Activated CD8-positive, alpha-beta T cell treated with anti-CD3 and anti-CD28 coated beads, Interleukin-2, amount 10 ng/mL, durations not matched to agents 7 days and 5 days (primary cell): ENCODE data around the gene KIAA1217. TPM values are rescaled to one million over a fixed set of nuclear protein-coding genes. Genes with fewer than 3 reads are reported as not detected.
"Not testable (repeated sequence)": the region's sequence is repeated elsewhere in the genome, so short reads cannot be mapped to it uniquely, and the experiment has no call there.

Source experiments
- ATAC-seq: fragments of 150-1000 bp; cut with Tn5 transposase; one replicate; pipeline ENCODE4 v1.10.0; 2021; ENCODE audit warnings: moderate library complexity
- CTCF ChIA-PET: fragments of 350-600 bp; sonication (Branson Sonifier 250); formaldehyde crosslinking; loops from one replicate; lab custom pipeline; 2021; ENCODE audit warnings: antibody characterized with exemption; lab: Charles Lee
- POLR2A ChIA-PET: fragments of 350-600 bp; sonication (Branson Sonifier 250); formaldehyde crosslinking; loops from one replicate; lab custom pipeline; 2021; ENCODE audit warnings: antibody characterized with exemption; lab: Charles Lee
- DNase-seq: peaks from one replicate; pipeline ENCODE4 v3.0.0-alpha.2; 2020
- H3K27ac Mint-ChIP-seq: one replicate; pipeline ENCODE4 v1.8.0; 2021; ENCODE audit warnings: mild to moderate bottlenecking, mixed read lengths
- H3K27me3 Mint-ChIP-seq: one replicate; pipeline ENCODE4 v1.8.0; 2021; ENCODE audit warnings: low read depth, mixed read lengths
- H3K36me3 Mint-ChIP-seq: one replicate; pipeline ENCODE4 v1.8.0; 2021; ENCODE audit warnings: low read depth, mixed read lengths
- H3K4me1 Mint-ChIP-seq: one replicate; pipeline ENCODE4 v1.8.0; 2021; ENCODE audit warnings: low read depth, mixed read lengths
- H3K4me3 Mint-ChIP-seq: one replicate; pipeline ENCODE4 v1.8.0; 2021; ENCODE audit warnings: mild to moderate bottlenecking, mixed read lengths
- H3K9me3 Mint-ChIP-seq: one replicate; pipeline ENCODE4 v1.8.0; 2022; ENCODE audit warnings: mixed read lengths; ENCODE audit not compliant: insufficient read depth
- total RNA-seq, 2 experiments: library from RNA; stranded (reverse); gene quantifications; one replicate each; pipeline ENCODE4 v1.2.3, GENCODE V29; 2021

The KIAA1217 gene
- total RNA-seq, 2 experiments from 2014 or later, result not detected

DNA sequence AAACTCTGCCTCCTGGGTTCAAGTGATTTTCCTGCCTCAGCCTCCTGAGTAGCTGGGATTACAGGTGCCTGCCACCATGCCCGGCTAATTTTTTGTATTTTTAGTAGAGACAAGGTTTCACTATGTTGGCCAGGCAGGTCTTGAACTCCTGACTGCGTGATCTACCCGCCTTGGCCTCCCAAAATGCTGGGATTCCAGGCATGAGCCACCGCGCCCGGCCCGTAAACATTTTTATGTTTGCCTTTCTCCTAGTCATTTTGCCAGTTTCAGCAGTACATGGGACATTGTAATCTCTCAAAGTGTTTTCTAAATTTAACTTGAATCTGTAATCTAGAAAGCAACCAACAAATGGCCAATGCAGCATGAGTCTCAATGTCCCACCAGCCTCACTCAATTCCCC lies 128.8 kb downstream of the KIAA1217 start:
- POLR2A ChIA-PET, ATAC-seq, DNase-seq, H3K27ac Mint-ChIP-seq, H3K4me3 Mint-ChIP-seq, H3K4me1 Mint-ChIP-seq, H3K36me3 Mint-ChIP-seq, H3K27me3 Mint-ChIP-seq, H3K9me3 Mint-ChIP-seq, CTCF ChIA-PET: not testable (repeated sequence)

- no peak for DNase-seq
- no peak for ATAC-seq
- H3K27me3 Mint-ChIP-seq, result no peaks in the 10 kb centered on the region
- ChIA-PET CTCF (no interaction called here), POLR2A (no interaction called here)
- H3K4me1 Mint-ChIP-seq, result no peaks in the 10 kb centered on the region
- no peak overlapping the region for H3K4me3 Mint-ChIP-seq
- no peaks in the 10 kb centered on the region for H3K9me3 Mint-ChIP-seq
- no peaks in the 10 kb centered on the region for H3K36me3 Mint-ChIP-seq
- H3K27ac Mint-ChIP-seq, result no peak overlapping the region
Measured at GRCh38 chr10:24339387-24339786, 130.4 kb downstream of the KIAA1217 start.

- Mint-ChIP-seq H3K27ac (no peak overlapping the region), H3K4me1 (no peaks in the 10 kb centered on the region), H3K27me3 (no peaks in the 10 kb centered on the region), H3K4me3 (no peak overlapping the region), H3K9me3 (no peaks in the 10 kb centered on the region), H3K36me3 (no peaks in the 10 kb centered on the region)
- ChIA-PET POLR2A (no interaction called here), CTCF (no interaction called here)
- DNase-seq, result no peak
- no peak for ATAC-seq
Measured at GRCh38 chr10:24340446-24340845, 131.5 kb downstream of the KIAA1217 start.

DNA sequence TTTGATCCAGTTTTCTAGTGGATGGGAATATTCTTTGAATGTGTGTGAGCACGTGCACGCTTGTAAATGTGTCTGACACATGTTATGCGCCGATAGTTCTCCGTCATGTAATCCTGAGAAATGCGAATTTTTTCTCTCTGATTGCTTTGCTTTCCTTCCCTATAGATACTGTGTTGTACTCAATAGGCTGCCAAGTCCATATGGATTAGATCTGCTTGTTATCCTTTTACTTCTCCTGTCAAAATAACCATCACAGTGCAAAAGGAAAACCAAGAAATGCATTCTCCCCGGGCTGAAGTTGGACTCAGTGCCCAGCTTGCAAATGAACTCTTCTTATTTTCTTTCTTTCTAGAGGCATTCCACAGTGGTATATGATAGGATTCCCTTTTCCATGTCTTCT lies 131.9 kb downstream of the KIAA1217 start:
- ChIA-PET POLR2A (no interaction called here), CTCF (no interaction called here)
- DNase-seq, result no peak

DNA sequence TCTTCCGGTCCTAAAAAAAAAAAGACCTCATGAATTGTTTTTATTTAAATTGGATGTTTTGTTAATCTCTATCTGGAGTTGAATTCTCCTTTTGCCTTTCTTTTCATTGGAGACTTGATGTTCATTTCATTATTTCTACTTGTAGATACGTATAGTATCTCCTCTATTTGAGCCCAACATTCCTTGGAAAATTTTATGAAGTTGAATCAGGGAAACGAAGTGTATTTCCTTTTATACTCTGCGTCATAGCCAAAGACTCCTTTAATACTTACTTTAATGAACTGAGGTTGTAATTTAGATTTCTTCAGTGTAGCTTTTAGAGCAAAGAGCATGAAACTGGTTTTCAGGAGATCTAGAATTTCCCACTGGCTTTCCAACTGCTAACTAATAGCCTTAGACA lies 132.4 kb downstream of the KIAA1217 start:
- no peaks in the 10 kb centered on the region for H3K4me1 Mint-ChIP-seq
- ChIA-PET CTCF (no interaction called here), POLR2A (no interaction called here)
- H3K4me3 Mint-ChIP-seq, result no peak overlapping the region
- ATAC-seq, result no peak
- no peak for DNase-seq
- no peaks in the 10 kb centered on the region for H3K9me3 Mint-ChIP-seq
- H3K27ac Mint-ChIP-seq, result no peak overlapping the region
- H3K36me3 Mint-ChIP-seq, result no peaks in the 10 kb centered on the region
- no peaks in the 10 kb centered on the region for H3K27me3 Mint-ChIP-seq

More for the DNA sequence above, 131.9 kb downstream of the KIAA1217 start:
- no peaks in the 10 kb centered on the region for H3K27me3 Mint-ChIP-seq
- no peak overlapping the region for H3K4me3 Mint-ChIP-seq
- H3K4me1 Mint-ChIP-seq, result no peaks in the 10 kb centered on the region
- H3K36me3 Mint-ChIP-seq, result no peaks in the 10 kb centered on the region
- no peaks in the 10 kb centered on the region for H3K9me3 Mint-ChIP-seq
- H3K27ac Mint-ChIP-seq, result no peak overlapping the region
- ATAC-seq, result no peak

DNA sequence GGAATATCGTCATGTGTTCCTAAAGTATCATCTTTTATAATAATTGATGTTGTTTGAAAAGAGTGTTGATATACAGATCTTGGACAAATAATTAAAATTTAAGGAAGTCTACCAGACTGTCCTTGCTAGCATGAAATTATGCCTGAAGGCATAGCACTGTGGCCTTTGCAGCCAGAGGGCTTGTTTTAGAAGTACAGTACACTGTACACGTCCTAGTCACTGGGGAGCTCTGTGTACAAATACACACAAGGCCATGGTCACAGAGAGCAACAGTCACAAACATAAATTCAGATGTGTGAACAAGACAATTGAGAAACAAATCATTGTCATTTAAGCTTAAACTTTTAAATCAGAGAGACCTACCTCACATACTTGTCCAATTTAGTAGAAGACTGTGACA lies 133.0 kb downstream of the KIAA1217 start:
- no peaks in the 10 kb centered on the region for H3K27me3 Mint-ChIP-seq
- ChIA-PET CTCF (no interaction called here), POLR2A (no interaction called here)
- DNase-seq (no peak), ATAC-seq (no peak)
- no peaks in the 10 kb centered on the region for H3K4me1 Mint-ChIP-seq
- no peak overlapping the region for H3K4me3 Mint-ChIP-seq
- no peak overlapping the region for H3K27ac Mint-ChIP-seq
- H3K36me3 Mint-ChIP-seq, result no peaks in the 10 kb centered on the region
- no peaks in the 10 kb centered on the region for H3K9me3 Mint-ChIP-seq

DNA sequence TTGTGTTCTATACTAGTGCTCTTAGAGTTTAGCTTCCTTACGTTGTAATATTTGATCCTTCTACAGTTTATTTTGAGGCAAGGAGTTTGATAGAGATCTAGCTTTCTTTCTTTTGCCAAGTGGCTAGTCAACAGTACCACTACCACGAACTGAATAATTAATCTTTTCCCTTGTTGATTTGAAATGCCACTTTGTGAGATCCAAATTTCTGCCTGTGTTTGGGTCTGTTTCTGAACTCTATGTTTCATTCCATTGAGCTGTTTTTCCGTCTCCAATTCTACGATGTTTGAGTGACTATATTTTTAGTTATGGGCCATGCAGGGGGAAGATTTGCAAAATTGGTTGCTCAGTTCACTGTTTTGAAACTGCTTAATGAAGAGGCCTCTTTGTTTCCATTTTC lies 134.7 kb downstream of the KIAA1217 start:
- POLR2A ChIA-PET, result no interaction called here
- CTCF ChIA-PET, result no interaction called here
- H3K36me3 Mint-ChIP-seq, result no peaks in the 10 kb centered on the region
- no peaks in the 10 kb centered on the region for H3K27me3 Mint-ChIP-seq
- ATAC-seq, result no peak
- H3K4me3 Mint-ChIP-seq, result no peak overlapping the region
- H3K9me3 Mint-ChIP-seq, result no peaks in the 10 kb centered on the region
- no peaks in the 10 kb centered on the region for H3K4me1 Mint-ChIP-seq
- no peak overlapping the region for H3K27ac Mint-ChIP-seq
- DNase-seq, result no peak

GRCh38 chr10:24344279-24344678 lies 135.3 kb downstream of the KIAA1217 start:
- Mint-ChIP-seq H3K27me3 (no peaks in the 10 kb centered on the region), H3K27ac (no peak overlapping the region), H3K4me3 (no peak overlapping the region), H3K9me3 (no peaks in the 10 kb centered on the region), H3K36me3 (no peaks in the 10 kb centered on the region), H3K4me1 (no peaks in the 10 kb centered on the region)
- CTCF ChIA-PET, result no interaction called here
- no peak for DNase-seq
- POLR2A ChIA-PET, result no interaction called here
- no peak for ATAC-seq

DNA sequence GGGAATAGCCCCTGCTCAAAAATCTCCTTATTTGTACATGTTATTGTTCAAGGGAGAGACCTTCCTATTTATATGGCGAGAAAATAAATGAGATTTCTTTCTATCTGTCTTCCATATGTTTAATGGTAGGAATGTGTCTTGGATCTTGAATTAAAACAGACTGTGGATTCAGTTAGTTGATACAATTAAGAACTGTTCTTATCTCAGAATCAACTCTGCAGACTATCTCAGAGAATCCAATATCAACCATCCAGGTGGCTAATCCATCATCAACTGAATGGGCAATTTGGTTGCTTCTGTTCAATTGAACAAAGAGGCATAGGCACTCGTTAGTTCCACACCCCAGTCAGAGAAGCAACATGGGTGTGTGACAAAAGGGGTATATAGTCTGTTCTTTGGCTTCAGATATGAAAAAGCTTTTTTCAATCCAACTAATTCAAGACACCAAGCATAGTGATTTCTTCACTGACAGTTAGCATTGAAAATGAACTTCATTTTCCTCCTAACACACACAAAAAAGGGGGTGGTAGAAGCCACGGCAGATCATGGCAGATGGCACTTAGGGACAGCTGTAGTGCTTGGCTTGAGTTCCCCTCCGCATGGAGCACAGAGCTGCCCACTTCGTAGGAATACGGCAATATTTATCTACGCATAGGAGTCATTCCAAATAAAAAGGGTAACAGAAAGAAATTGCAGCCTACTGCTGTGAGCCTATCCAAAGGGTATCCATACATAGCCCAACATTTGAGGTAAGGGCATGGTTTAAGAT lies 135.9 kb downstream of the KIAA1217 start:
- POLR2A ChIA-PET, result no interaction called here
- CTCF ChIA-PET, result no interaction called here

DNA sequence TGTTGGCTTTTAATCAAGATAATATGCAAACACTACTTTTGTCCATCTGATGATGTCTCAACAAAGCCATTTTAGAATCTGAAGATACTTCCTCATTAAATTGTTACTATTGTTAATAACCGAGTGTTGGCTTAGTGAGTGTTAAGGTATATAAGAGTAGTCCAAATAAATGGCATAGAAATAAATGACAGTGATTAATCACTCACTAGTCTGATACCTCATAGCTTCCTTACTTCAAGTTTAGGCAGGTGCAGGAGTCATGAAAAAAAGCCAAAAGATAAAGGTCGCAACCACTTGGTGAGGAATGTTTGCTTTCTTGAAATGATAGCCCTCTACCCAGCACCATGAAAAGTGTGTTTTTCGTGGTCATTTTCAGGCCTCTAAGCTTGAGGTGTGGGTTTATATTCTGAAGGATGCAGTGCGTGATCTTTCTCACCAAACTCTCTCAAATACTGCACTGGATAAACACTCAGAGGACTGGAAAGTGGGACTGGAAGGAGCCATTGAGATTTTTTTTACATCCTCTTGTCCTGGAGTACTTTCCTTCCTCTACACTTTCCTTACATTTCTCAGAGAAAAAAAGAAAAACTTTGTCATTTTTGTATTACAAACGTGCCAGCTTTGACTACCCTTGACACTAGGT lies 138.1 kb downstream of the KIAA1217 start:
- DNase-seq (no peak), ATAC-seq (no peak)
- ChIA-PET POLR2A (no interaction called here), CTCF (interaction anchor here (1.0 kb wide), 1 partner anchor 27 kb away, joined by 4 read pairs; no protein-coding TSS in a partner anchor)
- H3K4me1 Mint-ChIP-seq, result peaks cover 2% of the 10 kb centered on the region
- no peaks in the 10 kb centered on the region for H3K36me3 Mint-ChIP-seq
- H3K27me3 Mint-ChIP-seq, result no peaks in the 10 kb centered on the region
- H3K9me3 Mint-ChIP-seq, result no peaks in the 10 kb centered on the region
- H3K4me3 Mint-ChIP-seq, result no peak overlapping the region
- no peak overlapping the region for H3K27ac Mint-ChIP-seq

More for the DNA sequence above, 135.9 kb downstream of the KIAA1217 start:
- Mint-ChIP-seq H3K27me3 (no peaks in the 10 kb centered on the region), H3K9me3 (no peaks in the 10 kb centered on the region), H3K4me3 (no peak overlapping the region), H3K4me1 (no peaks in the 10 kb centered on the region), H3K36me3 (no peaks in the 10 kb centered on the region), H3K27ac (no peak overlapping the region)
- ATAC-seq, result no peak
- no peak for DNase-seq

DNA sequence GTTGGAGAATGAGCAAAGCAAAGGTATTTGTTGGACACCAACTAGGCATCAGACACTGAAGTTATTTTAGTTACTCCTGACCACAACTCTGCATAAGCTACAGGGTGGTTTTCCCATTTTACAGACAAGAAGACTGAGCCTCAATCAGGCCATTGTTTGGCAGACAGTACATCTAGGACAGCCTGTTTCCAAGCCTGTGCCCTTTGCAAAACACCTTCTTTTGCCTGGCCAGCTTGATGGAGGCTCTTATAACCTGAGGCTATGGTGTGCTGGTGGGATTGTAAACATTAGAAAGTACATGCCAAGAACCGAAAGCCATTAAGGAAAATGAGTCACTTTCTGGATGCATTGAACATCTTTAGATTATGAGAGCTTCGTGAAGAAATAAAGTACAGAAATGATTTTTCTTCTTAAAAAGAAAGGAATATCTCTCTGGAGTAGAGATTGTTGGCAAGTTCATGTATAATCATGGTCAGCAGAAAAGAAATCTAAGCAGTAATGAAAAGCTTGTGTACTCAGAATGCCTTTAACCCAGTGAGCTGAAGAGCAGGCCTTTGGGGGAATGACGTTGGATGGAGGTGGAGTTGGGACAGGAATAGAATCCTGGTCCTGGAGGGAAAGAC lies 140.6 kb downstream of the KIAA1217 start:
- Mint-ChIP-seq H3K27ac (no peak overlapping the region), H3K27me3 (no peaks in the 10 kb centered on the region), H3K4me3 (no peak overlapping the region), H3K36me3 (no peaks in the 10 kb centered on the region), H3K9me3 (no peaks in the 10 kb centered on the region), H3K4me1 (peaks cover 2% of the 10 kb centered on the region)
- ATAC-seq, result no peak
- DNase-seq, result no peak
- ChIA-PET CTCF (no interaction called here), POLR2A (interaction anchor here (0.5 kb wide), 1 partner anchor 117 kb away, joined by 3 read pairs; no protein-coding TSS in a partner anchor)
